ENCODE measurements around the gene SLC22A7.

SLC22A7 gene

DNA sequence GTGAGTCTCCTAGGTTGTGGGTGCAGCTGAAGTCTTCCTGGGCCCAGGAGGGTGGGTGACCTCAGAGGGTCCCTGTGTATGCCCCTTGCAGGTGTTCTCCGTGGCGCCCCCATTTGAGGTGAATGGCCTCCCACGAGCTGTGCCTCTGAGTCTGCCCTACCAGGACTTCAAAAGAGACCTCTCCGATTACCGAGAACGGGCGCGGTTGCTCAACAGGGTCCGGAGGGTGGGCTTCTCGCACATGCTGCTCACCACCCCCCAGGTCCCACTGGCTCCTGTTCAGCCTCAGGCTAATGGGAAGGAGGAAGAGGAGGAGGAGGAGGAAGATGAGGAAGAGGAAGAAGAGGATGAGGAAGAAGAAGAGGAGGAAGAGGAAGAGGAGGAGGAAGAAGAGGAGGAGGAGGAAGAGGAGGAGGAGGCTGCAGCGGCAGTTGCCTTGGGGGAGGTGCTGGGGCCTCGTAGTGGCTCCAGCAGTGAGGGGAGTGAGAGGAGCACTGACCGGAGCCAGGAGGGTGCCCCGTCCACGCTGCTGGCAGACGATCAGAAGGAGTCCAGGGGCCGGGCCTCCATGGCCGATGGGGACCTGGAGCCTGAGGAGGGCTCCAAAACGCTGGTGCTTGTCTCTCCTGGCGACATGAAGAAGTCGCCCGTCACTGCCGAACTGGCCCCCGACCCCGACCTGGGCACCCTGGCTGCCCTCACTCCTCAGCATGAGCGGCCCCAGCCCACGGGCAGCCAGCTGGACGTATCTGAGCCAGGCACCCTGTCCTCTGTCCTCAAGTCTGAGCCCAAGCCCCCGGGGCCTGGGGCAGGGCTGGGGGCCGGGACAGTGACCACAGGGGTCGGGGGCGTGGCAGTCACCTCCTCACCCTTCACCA, 15.2 kb upstream of the SLC22A7 start:
- no peak overlapping the region for H3K27ac ChIP-seq (ENCODE audit: poor library complexity, severe bottlenecking)
- TF ChIP-seq, protein P1, sequence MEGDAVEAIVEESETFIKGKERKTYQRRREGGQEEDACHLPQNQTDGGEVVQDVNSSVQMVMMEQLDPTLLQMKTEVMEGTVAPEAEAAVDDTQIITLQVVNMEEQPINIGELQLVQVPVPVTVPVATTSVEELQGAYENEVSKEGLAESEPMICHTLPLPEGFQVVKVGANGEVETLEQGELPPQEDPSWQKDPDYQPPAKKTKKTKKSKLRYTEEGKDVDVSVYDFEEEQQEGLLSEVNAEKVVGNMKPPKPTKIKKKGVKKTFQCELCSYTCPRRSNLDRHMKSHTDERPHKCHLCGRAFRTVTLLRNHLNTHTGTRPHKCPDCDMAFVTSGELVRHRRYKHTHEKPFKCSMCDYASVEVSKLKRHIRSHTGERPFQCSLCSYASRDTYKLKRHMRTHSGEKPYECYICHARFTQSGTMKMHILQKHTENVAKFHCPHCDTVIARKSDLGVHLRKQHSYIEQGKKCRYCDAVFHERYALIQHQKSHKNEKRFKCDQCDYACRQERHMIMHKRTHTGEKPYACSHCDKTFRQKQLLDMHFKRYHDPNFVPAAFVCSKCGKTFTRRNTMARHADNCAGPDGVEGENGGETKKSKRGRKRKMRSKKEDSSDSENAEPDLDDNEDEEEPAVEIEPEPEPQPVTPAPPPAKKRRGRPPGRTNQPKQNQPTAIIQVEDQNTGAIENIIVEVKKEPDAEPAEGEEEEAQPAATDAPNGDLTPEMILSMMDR (IDR thresholded peaks at IDR 0.05; ENCODE audit: poor library complexity, severe bottlenecking) = no peak
- DNase-seq (ENCODE audit: low spot score) (no peak), ATAC-seq (ENCODE audit: low read depth) (no peak)
- peaks cover 19% of the 10 kb centered on the region for H3K27me3 ChIP-seq (ENCODE audit: insufficient read depth, poor library complexity, severe bottlenecking)
- no peaks in the 10 kb centered on the region for H3K4me1 ChIP-seq (ENCODE audit: insufficient read depth, poor library complexity, severe bottlenecking)
- no peaks in the 10 kb centered on the region for H3K36me3 ChIP-seq (ENCODE audit: low read depth)
- H3K9me3 ChIP-seq (ENCODE audit: severe bottlenecking) = no peaks in the 10 kb centered on the region
- no peak overlapping the region for H3K4me3 ChIP-seq (ENCODE audit: severe bottlenecking)

- TF ChIP-seq, protein P1 (IDR thresholded peaks at IDR 0.05; ENCODE audit: poor library complexity, severe bottlenecking) = no peak
- H3K27me3 ChIP-seq (ENCODE audit: insufficient read depth, poor library complexity, severe bottlenecking) = peaks cover 19% of the 10 kb centered on the region
- H3K36me3 ChIP-seq (ENCODE audit: low read depth) = no peaks in the 10 kb centered on the region
- no peak for DNase-seq (ENCODE audit: low spot score)
- no peaks in the 10 kb centered on the region for H3K9me3 ChIP-seq (ENCODE audit: severe bottlenecking)
- H3K27ac ChIP-seq (ENCODE audit: poor library complexity, severe bottlenecking) = no peak overlapping the region
- ATAC-seq (ENCODE audit: low read depth) = no peak
- H3K4me3 ChIP-seq (ENCODE audit: severe bottlenecking) = no peak overlapping the region
- no peaks in the 10 kb centered on the region for H3K4me1 ChIP-seq (ENCODE audit: insufficient read depth, poor library complexity, severe bottlenecking)
Observed at GRCh38 chr6:43283514-43283901, 14.6 kb upstream of the SLC22A7 start.

DNA sequence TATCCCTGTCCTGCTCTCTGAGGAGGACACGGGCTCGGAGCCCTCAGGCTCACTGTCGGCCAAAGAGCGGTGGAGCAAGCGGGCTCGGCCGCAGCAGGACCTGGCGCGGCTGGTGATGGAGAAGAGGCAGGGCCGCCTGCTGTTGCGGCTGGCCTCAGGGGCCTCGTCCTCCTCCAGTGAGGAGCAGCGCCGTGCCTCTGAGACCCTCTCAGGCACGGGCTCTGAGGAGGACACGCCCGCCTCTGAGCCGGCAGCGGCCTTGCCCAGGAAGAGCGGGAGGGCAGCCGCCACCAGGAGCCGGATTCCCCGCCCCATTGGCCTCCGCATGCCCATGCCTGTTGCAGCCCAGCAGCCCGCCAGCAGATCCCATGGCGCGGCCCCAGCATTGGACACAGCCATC, 14.2 kb upstream of the SLC22A7 start:
- Histone ChIP-seq H3K4me3 (ENCODE audit: severe bottlenecking) (no peak overlapping the region), H3K27ac (ENCODE audit: poor library complexity, severe bottlenecking) (no peak overlapping the region), H3K27me3 (ENCODE audit: insufficient read depth, poor library complexity, severe bottlenecking) (peaks cover 19% of the 10 kb centered on the region), H3K9me3 (ENCODE audit: severe bottlenecking) (no peaks in the 10 kb centered on the region), H3K36me3 (ENCODE audit: low read depth) (no peaks in the 10 kb centered on the region), H3K4me1 (ENCODE audit: insufficient read depth, poor library complexity, severe bottlenecking) (no peaks in the 10 kb centered on the region)
- no peak for DNase-seq (ENCODE audit: low spot score)
- peak; percentile 67 for ATAC-seq (ENCODE audit: low read depth)
- TF ChIP-seq, protein P1 (IDR thresholded peaks at IDR 0.05; ENCODE audit: poor library complexity, severe bottlenecking) = no peak

DNA sequence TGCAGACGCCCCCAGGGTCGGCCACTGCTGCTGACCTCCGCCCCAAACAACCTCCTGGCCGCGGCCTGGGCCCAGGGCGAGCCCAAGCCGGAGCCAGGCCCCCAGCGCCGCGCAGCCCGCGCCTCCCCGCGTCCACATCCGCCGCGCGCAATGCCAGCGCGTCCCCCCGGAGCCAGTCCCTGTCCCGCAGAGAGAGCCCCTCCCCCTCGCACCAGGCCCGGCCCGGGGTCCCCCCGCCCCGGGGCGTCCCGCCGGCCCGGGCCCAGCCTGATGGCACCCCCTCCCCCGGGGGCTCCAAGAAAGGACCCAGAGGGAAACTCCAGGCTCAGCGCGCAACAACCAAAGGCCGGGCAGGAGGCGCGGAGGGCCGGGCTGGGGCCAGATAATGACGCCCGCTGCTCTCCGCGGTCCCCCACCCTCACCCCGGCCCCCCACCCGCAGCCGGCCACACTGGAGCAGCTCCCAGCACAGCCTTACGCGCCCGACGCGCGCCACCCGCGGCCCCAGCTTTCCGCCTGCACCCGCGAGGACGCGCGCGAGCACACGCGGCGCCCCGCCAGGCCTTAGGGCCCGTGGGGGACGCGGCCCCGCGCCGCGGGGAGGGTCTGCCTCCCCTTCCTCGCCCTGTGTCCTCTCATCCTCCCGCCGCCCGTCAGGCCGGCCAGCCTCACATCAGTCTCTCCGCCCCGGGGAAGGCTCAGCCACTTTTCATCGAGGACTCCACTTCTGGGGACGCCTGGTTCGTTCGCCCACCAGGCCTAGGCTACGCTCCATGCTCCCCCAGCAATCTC, 12.9 kb upstream of the SLC22A7 start:
- Histone ChIP-seq H3K27ac (ENCODE audit: poor library complexity, severe bottlenecking) (no peak overlapping the region), H3K36me3 (ENCODE audit: low read depth) (no peaks in the 10 kb centered on the region), H3K4me1 (ENCODE audit: insufficient read depth, poor library complexity, severe bottlenecking) (no peaks in the 10 kb centered on the region), H3K9me3 (ENCODE audit: severe bottlenecking) (no peaks in the 10 kb centered on the region), H3K27me3 (ENCODE audit: insufficient read depth, poor library complexity, severe bottlenecking) (peaks cover 19% of the 10 kb centered on the region), H3K4me3 (ENCODE audit: severe bottlenecking) (no peak overlapping the region)
- ATAC-seq (ENCODE audit: low read depth) = no peak
- DNase-seq (ENCODE audit: low spot score) = no peak
- TF ChIP-seq, protein P1 (IDR thresholded peaks at IDR 0.05; ENCODE audit: poor library complexity, severe bottlenecking) = no peak

All from RWPE2 (cell line).